Measurements from ENCODE around the gene MEOX2.

The MEOX2 gene

DNA sequence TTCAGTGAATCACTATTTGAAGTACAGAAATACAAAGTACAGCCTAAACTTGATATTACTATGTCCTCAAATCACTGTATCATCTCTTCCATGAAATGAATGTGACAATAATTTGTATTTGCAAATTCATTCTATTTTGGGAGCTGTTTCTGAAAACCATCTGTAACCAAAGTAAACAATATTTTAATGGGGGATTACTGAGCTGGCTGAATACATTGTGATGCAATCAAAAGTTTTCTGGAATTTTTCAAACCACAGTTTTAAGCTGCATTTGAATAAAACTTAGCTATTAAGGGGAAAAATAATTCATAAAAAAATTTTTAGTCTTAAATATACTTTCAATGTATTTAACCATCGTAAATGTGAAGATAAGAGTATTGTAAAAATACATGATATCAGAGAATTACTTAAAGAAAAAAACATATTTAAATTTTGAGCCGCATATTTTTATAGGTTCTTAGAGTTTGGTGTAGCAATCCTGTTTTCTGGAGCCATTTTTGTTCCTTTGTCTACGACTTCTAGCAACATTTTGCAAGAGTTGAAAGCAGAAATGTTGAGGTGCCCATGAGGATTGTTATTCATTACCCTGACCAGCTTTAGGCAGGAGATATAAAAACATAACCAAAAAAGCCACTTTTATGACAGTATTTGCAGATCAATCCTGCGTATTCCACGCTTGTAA lies 78.8 kb downstream of the MEOX2 start:
- no peak for DNase-seq

DNA sequence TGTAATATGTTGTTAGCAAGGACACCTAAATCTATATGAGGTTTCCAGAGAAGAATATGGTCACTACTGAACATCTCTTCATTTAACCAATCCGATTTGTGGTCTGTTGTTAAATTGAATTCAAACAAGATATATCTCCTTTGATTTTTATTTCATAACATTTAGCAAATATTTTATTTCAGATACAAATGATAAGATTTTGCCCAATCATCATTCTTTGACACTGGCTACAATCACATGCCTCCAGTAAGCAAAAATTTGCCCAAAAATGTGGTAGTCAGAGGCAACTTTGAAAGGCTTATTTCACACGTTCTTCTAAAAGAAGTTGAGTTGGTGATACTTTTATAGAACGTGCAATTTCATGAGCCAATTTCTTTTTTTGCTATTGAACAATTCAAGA lies 79.9 kb downstream of the MEOX2 start:
- no peak for DNase-seq

DNA sequence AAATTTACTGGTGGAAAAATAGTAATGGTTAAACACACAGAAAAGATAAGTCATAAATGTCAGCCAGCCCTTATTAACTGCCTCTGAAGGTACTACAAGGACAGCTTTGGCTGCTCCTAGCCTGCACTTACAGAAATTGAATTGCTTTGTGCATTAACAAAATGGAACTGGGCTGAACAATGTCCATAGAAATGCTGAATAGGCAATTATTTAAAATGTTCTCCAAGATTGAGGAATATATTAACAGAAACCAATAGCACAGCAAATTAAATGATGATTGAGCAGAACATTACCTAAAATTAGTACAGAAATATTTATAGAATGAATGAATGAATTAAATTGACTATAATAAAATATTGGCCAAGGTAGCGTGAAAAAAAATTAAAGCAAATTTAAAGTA lies 82.3 kb downstream of the MEOX2 start:
- DNase-seq: no peak

DNA sequence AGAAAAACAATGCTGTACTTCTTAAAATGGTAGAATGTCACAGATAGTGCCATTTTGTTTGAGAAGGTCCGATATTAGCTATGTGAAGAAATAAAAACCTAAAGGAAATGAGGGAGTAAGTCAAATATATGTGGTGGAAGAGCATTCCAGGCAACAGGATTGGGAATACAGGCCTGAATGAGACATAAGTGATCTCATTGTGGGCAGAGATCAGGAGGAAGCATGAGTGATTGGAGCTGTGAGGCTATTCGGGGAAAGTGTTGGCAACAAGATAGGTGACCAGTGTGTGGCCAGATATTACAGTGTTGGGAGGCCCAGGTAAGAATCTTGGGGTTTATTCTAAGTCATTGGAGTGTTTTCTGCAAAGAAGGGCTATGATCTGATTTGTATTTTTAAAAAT lies 83.4 kb downstream of the MEOX2 start:
- no peak for DNase-seq

DNA sequence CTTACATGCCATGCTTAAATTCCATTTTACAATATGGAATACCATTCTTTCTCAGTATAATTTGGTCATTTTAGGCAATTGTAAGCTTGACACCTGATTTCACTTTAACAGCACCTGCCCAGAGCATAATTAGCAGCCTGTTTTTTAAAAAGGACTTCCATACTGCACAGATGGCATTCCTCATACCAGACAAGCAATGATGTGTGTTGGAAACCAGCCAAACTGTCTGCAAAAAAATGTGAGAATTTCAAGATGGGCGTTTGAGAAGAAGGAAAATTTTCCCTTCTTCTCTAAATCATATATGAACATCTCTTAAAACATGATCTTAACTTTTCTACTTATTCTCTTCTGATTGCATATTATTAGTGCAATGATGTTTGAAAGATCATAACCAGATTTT lies 84.2 kb downstream of the MEOX2 start:
- no peak for DNase-seq

DNA sequence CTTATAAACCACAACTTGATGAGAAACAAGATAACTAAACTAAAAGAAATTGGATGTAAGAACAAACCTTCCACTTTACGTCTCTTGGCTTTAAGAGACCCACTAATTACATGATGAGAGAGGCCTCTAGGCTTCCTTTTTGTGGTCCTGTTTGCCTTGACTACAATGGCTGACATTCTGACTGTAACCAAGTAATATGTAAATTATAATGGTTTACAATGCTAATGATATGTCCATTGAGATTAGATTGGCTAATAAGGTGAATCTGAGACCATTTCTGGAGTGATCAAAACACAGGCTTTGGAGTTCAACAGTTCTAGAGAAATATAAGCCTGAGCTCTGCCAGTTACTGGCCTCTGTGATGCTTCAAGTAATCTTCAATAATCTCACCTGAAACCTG lies 85.3 kb downstream of the MEOX2 start:
- DNase-seq: no peak

DNA sequence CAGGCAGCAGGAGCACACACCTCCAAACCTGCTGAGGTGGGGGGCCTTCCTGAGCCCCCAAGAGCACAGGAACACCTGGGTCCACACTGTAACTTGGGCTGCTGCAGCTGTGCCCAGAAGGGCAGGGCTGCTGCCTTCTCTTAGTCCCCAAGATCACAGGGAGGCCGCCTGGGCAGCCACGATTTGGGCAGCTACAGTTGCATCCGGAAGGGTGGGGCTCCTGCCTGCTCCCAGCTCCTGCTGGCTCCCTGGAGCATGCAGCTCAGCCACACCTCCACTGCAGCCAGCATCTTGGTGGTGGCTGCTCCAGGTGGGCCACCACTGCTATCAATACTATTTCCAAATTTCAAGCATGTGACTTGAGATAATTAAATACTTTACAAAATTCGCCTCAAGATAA lies 86.2 kb downstream of the MEOX2 start:
- no peak for DNase-seq

DNA sequence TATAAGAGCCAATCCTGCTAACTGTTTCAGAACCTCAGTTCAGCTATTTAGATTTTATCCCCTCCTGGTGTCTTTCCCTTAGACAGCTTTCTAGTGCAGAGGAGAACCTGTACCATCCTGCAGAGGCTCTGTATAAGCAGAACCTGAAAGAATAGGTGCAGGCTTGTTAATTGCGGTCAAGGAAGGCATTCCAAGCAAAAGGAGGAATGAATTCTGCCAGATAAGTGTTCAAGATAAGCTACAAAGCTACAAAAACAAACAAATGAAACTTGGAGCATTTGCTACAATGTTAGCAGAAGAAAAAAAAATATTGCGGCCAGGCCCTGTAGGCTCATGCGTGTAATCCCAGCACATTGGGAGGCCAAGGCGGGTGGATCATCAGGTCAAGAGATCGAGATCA lies 92.0 kb downstream of the MEOX2 start:
- no peak for DNase-seq

DNA sequence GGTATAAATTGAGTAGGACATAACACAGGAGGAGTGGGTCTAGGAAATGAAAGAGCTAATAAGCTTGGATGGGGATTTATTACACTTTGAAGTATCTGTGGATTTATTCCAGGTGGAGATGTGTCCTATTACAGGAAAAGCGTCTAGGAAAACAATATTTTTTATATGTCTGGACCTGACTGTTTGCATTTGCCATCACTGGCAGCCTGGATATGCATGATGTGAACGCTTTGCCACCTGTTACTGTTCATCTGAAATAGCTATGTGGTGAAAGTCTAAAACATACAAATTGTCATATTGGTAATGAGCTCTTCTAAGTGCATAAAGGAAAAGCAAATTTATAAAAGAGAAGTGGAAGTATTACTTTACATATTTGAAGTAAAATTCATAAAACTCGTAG lies 93.1 kb downstream of the MEOX2 start:
- DNase-seq: no peak

DNA sequence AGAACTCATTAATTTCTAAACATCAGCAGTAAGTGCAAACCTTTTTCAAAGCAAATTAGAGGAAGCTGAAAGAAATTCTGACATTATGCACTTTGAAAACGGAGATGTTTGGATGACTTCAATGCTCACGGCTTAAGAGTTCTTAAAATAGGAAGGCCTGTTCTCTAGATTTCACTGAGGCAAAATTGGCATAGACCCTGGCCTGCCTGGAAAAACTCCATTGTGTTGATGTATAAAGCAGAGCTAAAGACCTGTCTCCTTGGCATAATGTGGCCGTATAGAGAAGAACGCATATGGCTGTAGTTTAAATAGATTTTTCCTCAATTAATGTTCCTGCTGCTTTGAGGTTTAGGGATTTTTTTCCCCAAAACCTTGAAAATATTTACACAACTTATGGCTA lies 100.2 kb downstream of the MEOX2 start:
- DNase-seq: no peak

DNA sequence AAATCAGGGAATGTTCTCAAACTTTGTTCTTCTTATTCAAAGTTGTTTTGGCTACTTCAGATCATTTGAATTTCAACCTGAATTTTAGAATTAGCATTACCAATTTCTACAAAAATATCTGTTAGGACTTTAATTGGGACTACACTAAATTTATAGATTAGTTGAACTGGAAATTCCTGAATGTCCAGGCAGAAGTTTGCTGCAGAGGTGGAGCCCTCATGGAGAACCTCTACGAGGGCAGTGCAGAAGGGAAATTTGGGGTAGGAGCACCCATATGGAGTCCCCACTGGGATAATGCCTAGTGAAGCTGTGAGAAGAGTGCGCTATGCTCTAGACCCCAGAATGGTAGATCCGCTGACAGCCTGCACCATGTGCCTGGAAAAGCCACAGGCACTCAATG lies 101.9 kb downstream of the MEOX2 start:
- DNase-seq: no peak

DNA sequence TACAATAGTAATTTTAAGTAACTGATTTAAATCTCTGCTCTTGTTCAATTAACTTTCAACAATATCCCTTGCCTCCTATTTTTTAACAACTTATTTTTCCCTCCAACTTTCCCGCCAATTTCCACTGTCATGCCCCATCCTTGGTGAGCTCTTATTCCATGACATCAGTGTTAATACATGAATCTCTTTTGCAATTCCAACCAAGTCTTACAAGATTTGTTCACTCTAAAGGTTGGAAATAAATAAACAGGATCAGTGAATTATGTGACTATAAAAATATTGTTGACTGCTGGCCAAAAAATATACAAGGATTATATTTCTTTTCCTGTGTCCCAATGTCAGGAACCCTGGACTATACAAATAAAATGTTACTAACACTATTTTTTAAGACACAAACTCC lies 103.7 kb downstream of the MEOX2 start:
- no peak for DNase-seq

DNA sequence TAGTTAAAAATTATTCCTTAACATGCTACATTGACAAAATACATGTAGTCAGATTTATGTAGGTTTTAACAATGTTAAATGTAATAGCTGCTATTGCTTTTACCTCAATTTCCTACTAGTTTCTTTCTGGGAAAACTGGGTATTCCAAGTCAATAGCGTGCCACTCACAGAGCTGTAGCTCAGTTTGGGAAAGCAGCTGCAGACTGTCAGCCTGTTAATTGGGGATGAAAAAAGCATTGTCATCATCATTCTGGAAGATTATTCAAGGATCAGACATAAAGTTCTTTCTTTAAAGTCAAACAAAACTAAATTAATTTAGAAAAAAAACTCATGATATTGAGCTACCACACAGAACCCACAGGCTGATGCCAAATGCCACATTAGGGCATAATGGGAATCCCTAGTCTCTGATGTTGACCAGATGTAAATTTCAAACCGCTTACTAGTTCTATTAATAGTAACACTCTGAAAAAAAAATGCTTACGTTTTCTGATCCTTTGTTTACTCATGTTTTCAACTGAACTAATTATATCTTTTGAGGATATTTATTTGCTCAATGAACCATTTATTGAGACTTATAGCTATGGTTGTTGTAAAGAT lies 105.0 kb downstream of the MEOX2 start:
- DNase-seq: no peak

DNA sequence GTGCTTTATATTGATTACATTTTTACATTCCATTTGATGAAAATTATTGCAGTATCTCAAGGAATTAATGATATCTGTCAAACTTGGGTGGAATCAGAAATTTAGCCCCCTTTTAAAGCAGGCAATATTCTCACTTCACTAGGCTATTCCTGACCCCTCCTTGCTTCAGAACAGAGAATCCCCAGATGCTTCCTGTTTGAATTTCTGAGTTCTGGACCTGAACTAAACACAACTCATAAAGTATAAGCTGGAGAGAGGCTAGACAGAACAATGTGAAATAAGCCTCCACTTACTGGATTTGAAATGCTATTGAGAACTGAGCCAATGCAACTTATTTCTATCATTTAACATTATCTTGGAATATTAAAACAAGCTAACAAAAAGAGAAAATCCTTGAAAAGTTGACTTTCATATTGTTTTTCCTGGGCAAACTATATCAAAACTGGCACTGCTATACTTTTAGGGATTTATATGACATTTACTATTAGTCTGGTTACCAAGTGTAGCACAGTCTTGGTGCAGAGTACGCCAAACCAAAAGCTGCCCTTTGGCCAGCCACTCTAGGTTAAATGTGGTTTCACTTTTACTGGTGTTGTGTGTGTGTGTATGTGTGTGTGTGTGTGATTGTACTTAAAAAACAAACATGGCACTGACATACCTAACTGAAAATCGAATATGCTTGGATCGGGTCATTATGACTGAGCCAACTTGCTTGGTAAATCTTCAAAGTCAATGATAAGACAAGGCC lies 105.7 kb downstream of the MEOX2 start:
- DNase-seq: no peak

DNA sequence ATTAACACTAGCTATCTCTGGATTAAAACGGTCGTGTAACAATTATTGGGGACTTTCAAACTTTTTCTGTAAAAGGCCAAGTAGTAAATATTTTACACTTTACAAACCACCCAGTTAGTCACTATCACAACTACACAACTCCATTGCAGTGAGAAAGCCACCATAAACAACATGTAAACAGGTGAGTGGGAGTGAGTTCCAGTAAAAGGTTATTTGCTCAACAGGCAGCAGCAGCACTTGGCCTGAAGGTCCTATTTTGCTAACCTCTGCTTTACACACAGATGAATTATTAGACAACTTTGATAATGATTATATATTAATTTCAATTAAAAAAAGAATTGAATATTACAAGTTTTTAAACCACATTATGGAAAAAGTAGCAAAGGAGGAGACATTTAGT lies 108.9 kb downstream of the MEOX2 start:
- DNase-seq: no peak

DNA sequence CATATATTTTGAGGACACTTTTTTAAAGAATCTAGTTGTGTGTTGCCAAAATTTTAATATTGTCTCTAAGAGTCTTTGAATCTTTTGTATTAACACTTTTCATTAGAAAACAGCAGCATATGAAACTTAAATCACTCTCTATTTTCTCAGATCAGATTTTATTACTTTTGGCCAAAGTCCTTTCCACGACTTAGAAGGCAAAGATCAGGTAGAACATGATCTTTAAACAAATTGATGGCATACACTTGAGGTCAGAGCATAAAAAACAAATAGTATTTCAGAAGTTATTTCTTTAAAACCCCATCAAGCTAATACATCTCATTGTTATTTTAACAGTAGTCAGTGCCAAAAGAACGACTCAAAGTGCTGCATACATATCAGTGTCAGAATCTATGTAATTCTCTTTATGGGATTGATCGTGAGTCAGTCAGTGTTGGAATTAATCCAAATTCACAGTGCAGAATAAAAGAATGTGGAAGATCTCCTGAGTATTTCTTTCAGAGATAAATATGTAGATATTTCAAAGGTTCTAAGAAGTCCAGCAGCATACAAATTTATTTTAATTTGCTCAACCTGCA lies 115.1 kb downstream of the MEOX2 start:
- DNase-seq: no peak

DNA sequence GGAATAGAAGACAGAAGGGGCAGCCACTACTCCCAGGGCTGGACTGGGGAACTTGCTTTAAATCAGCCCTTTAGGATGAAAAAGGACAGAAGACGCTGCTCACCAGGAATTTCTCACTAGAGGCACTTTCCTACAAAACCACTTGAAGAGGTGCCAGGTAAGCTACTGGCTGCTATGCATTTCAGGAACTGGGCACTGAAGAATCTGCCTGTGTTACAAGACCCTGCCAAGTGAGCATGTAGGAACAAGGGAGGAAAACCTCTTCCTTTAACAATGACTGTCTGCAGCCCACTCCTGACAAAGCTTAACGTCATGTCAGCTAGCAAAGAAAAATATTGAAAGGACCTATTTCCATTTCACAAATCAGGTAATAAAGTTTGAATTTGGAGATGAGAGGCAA lies 118.8 kb downstream of the MEOX2 start:
- no peak for DNase-seq

DNA sequence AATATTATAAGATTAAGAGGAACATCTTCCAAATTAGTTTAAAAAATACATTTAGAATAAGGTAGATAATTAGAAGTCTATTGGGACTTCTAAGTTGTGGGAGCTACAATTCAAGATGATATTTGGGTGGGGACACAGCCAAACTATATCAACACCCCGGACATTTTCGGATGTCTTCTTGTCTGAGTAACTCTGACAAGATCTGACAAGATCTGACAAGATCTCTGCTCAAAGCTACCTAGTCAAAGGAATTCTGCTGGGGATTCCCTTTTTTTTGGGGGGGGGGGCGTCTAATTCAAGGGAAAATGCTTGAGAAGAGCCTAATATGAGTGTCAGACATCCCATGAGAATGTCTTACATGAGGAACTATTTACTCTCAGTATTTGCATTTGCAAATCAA lies 119.4 kb downstream of the MEOX2 start:
- no peak for DNase-seq

DNA sequence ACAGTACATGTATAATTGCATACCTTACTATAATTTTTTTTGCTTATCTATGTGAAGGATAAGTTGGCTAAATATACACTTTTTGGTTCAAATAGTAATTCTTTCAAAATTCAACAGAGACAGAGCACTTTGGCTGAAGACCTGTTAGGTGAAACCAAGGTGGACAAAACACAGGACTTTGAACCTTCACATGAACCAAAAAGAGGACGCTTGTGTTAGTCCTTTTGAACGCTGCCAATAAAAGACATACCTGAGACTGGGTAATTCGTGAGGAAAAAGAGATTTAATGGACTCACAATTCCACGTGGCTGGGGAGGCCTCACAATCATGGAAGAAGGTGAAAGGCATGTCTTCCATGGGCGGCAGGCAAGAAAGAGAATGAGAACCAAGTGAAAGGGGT lies 120.0 kb downstream of the MEOX2 start:
- no peak for DNase-seq

DNA sequence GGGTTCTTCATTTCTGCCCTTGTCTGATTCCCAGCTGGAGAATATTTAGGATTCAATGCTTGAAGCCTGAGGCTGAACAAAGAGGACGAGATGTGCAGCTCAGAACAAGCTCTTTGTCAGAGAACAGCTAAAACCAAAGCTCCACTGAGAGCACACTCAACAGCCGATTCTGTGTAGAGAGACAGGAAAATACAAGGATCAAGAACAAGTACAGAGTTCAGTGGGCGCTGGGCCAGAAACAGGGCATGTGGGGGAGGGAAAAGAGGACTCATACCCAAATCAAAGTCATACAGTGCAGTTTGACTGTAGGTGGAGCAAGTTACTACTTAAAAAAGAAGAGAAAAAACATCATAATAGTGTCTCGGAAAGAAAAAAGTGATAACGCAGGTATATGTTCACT lies 124.6 kb downstream of the MEOX2 start, which contains the start of gene AGMO:
AGMO (minus strand) TSS at position 181 of the 400 bp plus-strand sequence.
- DNase-seq: no peak

Data from CD4-positive, alpha-beta T cell treated with Interleukin-17A for 4 hours (primary cell).